Measurements from ENCODE around the gene PDPK1.
"Not testable (repeated sequence)": the region's sequence is repeated elsewhere in the genome, so short reads cannot be mapped to it uniquely, and the experiment has no call there.

PDPK1 gene

DNA sequence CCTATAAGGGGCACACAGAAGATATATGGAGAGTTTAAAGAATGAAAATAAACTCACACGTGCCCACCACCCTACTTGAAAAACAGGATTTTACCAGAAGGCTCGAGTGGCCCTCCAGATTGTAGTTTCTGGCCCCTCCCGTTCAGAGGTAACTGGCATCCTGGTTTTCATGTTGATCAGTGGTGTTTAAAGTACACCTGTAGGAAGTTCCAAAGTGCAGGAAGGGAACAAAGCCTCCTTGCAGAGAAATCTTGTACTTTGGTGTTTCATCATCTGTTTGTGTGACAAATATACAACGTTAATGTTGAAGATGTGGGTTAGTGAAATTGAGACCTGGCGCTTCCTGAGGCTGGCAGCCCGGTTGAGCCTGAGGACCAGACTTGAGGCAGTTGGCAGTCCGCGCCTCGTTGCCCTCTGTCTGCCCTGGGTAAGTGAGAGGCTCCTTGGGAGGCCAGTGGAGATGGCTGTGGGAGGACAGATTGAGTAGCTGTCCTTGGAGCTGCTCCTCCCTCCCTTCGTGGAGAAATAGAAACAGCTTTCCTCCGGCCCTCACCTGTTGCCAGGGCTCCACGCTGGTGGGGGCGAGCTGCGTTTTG, 12.6 kb downstream of the PDPK1 start:
- DNase-seq = not testable (repeated sequence)

DNA sequence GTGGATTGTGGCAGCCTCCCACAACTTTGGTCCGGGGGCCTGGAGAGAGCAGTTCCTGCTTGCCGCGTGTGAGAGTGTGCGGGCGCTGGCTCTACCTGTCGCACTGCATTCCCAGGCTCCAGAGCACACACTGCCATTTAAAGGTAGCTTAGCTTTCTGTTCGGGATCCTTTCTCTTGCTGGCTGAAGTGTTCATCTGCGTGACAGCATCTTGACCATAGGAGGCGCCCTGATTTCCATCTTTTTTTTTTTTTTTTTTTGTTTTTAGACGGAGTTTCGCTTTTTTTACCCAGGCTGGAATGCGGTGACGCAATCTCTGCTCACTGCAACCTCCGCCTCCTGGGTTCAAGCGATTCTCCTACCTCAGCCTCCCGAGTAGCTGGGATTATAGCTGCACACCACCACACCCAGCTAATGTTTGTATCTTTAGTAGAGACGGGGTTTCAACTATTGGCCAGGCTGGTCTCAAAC, 13.6 kb downstream of the PDPK1 start:
- DNase-seq = not testable (repeated sequence)

DNA sequence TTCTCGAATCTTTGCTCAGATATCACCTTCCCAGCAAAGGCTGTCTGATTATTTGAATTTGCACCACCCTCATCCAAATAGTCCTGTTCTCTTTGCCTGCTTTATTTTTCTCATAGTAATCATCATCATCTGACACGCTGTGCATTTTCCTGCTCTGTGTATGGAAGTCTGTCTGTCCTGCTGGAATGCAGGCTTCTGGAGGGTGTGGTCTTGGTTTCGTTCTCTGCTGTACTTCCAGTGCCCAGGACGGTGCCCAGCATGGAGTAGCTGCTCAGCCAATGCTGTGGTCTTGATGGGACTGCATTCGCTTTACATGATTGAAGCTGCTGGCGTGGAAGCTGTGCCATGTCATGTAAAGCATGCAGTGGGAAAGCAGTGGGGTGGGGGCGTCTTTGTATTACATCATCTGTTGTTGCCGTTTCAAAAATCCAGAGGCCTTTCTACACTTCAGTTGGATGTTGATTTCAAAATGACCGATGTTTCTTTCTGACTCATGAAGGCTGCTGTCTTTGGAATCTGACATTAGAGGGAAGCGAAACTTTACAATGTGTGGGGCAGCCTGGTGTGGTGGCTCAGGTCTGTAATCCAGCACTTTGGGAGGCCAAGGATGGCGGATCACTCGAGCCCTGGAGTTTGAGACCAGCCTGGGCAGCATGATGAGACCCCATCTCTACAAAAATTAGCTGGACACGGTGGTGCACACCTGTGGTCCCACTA, 17.0 kb downstream of the PDPK1 start:
- not testable (repeated sequence) for DNase-seq

DNA sequence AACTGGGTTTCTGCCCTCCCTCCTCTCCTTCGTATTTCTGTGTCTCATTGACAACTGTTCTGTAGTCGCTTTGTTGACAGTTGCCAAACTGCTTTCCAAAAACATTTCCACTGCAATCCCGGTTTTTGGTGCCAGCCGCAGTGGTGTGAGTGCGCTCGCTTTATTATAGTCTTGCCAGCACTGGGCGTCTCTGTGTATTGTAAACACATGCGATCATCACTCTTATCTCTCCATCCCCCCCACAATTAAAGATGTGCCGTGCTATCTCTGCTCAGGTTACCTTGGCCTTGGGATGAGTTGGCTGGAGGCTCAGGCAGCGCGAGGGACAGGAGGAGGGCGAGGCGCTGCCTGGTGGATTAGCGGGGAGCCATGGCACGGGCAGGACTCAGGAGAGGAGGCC, 19.3 kb downstream of the PDPK1 start:
- DNase-seq = not testable (repeated sequence)

DNA sequence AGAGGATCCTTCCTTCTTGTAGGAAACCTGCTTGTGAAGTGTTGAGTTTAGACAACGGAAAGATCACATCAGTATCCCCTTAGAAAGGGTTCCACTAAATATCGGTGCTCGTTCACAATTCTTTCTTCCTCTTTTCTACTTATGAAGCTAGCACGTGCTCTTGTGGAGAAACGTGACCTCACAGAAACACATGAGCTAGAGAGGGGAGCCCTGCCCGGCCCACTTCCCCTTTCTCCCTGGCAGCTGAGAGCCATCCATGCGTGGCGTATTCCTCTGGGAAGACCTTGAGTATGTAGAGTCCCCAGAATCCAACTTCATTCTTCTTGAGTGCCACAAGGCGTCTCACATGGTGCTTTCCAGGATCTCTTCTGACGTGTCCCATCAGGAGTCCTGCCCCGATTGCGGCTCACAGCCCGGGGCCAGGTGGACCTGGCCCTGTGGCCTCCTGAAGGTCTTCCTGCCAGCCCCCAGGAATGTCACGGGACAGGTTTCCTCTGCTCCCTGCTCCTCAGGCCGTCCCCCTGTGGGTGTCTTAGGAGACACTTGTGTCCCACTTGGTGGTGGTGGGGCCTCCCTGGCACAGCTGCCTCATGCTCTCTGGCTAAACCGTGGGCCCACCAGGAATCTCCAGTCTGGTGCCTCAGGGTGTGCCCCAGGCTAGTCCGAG, 22.4 kb downstream of the PDPK1 start:
- not testable (repeated sequence) for DNase-seq

DNA sequence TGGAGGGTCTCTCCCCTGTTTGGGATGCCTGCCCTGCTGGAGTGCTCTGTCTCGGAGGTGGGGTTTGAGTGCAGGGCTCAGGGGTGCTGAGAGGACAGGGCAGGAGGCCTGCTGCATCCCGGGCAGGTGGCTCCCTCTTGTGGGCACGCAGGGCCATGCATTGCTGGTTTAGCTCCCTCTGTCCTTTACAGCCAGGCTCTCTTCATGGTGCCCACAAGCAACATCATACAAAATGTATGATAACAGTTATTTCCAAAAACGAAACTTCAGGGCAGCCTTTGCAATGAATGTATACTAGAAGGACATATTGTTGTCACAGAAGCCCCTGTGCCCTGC, 22.9 kb downstream of the PDPK1 start:
- not testable (repeated sequence) for DNase-seq

DNA sequence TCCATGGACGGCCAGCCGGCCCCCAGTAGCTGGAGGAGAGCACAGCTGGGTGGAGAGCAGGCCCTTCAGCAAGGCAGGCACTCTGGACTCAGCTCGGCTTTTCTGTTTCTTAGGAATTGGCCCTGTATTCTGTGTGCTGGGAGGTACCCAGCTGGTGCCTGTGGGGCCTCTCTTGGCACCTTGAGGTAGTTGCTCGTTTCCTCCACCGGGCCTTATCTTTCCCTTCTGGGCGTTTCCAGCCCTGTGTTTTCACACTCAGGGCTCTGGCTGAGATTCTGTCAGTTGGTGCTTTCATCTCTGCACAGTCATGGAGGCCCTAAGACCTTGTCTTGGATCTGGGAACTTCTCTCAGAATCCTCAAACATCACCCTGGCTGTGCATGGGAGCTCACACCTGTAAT, 29.7 kb downstream of the PDPK1 start:
- not testable (repeated sequence) for DNase-seq

DNA sequence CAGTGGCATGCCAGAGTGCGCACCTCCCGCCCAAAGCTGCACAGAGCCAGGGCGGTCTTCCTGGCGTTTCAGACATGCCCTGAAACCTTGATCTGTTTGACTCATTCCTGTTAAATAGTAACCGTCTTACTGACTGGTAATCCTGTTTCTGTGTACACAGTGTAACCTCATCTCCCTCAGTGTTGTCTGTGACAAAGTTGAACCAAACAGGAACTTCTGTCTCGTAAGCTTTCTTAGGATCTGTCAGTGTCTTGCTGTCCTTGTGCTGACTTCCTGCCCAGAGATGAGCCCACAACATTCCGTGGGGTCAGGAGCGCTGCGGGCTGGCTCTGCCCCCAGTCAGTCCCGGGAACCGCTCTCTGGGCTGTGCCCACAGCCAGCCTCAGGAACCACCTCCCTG, 30.8 kb downstream of the PDPK1 start:
- DNase-seq = not testable (repeated sequence)

DNA sequence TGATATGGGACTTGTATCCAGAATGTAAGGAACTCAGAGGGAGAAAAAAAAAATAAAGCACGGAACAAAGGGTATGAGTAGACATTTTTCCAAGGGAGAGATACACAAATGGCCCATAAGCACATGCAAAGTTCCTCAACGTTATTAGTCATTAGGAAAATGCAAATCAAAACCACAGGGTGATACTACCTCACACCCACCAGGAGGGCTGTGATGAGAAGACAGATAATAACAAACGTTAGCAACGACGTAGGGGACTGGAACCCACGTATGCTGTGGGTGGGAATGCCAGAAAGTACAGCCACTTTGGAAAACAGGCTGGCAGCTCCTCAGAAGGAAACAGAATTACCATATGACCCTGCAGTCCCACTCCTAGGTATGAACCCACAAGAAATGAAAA, 34.9 kb downstream of the PDPK1 start:
- DNase-seq = not testable (repeated sequence)

DNA sequence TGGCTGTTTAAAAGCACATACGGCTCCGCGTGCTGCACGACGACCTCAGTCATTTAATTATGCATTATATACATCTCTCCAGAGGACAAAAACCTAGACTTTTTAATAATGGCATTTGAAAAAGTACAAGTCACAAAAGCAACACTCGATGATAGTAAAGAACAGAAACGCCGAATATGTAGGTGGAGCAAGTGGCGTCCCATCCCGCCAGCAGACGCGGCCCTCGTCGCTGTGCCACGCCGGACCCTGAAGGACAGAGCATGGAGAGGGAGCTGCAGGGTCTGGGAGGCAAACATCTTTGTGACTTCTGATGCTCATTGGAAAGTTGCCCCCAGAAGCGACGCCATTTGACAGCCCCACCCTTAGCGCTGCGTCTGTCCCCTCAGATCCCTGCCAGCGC, 38.0 kb downstream of the PDPK1 start:
- not testable (repeated sequence) for DNase-seq

DNA sequence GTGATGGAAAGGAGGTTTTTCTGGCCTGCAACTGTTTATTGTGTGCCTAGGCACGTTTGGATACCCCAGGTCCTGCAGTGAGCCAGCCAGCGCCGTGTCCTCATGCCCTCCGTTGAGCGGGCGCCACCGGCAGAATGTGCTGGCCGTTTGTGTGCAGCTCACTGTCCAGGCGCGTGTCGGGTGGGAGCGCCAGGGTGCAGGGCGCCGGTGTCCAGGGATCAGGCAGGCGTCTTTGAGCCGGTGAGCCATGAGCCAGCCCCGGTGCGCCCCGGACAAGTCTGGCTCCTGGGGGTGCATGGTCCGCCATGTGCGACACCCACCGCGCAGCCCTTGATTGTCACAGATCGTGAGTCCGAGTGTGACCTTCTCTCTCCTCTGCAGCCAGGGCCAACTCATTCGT, 39.2 kb downstream of the PDPK1 start:
- not testable (repeated sequence) for DNase-seq

DNA sequence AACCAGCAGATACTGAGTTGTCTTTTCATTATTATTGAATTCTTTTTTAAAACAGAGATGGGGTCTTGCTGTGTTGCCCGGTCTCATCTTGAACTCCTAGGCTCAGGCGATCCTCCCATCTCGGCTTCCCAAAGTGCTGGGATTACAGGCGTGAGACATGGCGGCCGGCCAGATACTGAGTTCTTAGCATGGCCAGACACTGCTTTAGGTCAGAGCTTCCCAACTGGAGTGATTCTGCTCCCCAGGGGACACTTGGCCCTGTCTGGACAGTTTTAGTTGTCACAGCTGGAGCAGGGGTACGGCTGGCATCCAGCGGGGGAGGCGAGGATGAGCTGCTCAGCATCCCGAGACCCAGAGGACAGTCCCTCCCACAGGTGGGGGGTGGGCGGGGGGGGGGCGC, 41.1 kb downstream of the PDPK1 start:
- DNase-seq = not testable (repeated sequence)

DNA sequence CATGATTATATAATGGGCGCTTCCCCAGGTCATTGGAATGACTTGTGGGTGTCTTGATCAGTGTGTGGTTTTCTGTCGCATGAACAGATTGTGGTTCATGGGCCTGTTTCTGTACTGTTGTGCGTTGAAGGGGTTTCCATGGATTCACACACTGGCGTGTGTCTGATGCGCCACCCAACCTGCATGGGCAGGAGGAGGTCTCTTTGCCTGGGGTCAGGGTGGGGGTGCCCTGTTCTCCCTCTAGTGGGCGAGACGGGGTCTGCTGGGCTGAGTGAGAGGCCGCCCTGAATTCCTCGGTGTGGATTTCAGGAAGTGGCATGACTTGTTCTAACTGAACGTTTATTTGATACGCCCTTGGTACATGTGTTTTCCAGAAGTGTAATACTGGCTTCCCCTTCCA, 42.3 kb downstream of the PDPK1 start:
- DNase-seq = not testable (repeated sequence)

DNA sequence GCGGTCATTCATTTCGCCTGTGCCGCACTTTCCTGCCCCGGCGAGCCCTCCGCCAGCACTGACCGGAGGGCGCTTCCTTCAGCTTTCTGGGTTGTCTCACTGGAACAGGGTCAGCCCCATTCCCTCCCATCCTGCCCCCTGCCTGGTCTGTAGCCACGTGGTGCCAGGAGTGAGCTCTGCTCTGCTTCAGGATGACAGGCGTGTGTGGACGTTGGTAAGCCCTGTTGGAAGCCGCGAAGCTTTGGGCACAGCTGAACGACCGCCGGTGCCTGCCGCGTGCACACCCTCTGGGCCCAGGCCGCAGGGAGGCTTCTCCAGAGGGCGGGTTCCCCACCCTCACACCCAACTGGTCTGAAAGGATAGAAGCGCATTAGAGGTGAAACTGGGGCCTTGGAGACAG, 43.0 kb downstream of the PDPK1 start:
- not testable (repeated sequence) for DNase-seq

DNA sequence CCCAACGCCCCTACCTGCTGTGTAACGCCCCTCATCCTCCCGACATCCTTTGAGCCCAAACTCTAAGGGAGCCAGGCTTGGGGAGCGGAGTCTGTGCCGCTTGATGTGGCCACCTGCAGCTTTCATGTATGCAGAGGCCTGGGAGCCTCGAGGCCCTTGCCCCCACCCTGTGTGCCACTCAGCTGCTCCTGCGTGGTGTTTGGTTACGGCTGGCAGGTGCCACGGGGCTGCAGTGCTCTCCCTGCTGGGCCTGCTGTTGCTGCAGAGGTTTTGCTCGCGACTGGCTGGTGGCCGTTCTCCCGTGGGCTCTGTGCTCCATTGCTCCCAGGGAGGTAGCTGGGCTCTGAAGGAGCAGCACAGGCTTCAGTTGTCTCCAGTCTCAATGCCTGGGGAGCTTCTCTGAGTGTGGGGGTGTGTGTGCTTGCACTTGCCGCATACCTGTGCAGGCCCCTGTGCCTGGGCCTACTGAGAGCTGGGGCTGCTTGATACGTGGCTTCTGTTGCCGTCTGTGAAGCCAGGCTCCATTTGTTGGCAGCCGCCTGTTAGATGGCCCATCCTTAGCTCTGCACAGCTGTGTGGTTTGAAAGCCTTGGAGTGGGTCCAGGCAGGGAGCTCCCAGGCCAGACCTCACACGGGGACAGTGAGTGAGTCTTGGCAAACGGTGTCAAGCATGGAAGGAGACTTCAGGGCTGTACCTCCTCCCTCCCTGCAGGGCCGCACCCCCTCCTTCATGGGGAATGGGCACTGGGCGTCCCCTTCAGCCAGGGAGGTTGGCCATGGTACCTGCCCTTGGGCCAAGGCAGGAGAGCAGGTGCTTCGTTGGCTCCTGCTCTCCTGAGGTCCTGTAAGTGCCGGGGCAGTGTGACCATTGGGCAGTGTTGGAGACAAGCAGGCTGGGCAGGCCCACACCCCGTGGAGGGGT, 47.2 kb downstream of the PDPK1 start:
- peak in 1 of 3 experiments; percentile 8 for DNase-seq

DNA sequence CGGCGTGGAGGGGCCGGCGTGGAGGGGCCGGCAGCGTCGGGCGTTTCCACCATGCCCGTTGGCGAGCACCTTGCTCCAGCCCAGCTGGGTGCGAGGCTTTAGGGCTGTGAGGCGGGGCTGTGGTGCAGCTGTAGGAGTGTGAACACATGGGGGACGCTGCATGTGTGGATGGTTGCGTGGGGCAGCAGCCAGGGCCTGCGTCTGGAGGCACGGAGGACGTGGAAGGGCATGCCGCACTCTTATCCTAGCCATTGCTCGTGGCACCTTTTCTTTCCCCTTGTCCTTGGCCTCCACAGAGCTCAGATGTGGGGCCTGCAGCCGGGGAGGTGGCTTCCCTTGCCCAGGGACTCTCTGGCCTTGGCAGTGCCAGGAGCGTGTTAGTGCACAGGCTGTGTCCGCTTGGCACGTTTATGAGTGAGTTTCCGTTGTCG, 47.8 kb downstream of the PDPK1 start:
- DNase-seq = no peak

DNA sequence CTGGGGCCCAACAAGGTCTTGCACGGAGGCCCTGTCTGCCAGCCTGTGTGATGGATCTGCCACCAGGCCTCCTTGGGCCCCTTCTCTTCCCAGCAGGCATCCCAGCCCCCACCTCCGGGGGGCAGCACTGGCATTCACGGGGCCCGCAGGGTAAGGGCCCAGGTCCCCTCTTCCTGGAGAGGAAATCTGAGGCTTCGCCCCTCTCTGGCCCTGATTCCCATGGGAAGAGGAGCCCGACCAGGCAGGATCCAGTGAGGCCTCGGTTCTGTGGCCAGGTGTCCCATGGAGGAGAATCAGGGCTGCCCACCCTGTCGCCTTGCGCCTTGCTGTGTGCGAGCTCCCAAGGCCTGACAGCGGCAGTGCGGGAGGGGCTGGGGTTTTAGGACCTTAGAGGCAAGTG, 48.4 kb downstream of the PDPK1 start:
- DNase-seq = no peak

DNA sequence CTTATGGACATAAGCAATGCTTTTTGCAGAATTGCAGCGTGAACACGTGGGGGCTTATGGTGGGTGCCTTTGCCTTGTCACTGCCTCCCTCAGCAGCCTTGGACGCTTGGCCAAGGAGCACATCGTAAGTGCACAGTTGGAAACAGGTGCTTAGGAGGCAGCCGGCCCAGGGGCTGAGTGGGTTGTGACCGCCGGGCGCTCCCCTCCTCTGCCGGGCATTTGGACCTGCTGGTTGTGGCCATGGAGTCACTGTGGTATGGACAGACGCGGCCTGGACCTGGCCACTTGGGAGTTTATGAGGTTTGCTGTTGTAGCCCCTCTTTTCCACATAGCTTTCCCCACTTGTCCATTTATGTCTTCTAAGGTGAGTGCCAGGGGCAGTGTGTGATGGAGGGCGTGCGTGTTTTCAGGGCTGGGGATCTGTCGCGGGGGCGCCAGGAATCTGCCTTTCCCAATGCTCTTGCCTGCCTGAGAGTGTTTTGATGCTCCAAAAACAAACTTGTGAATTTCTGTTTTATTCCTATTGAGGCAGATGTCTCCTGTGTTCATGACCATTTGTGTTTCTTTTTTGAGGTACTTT, 49.2 kb downstream of the PDPK1 start:
- no peak for DNase-seq

DNA sequence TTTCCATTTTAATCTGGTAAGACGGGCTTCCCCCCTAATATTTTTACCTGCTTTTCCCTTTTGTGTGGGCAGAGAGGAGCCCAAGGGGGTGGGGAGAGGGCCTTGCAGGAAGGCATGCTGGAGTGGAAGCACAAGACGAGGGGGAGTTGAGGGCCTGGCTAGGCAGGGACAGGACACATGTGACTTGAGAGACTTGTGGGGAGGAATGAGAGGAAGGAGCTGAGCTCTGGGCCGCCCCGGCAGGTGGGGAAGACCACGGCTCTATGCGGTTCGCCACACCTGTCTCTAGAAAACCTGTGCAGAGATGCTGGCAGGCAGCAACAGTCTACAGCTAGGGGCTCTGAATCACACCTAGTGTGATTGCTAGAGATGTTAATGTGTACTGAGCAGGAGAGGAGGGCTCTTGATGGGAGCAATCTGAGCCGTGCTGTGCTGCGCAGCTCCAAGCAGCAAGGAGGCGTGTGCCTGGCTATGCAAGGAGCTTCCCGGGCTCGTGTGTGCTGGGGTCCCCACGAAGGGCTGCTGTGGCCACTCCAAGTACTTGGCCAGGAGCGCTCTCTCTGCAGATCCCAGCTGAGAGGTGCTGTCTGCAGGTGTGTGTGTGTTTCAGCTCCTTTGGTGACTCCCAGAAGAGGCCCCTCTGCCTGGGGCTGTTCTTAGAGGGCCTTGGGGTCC, 50.2 kb downstream of the PDPK1 start:
- no peak for DNase-seq

DNA sequence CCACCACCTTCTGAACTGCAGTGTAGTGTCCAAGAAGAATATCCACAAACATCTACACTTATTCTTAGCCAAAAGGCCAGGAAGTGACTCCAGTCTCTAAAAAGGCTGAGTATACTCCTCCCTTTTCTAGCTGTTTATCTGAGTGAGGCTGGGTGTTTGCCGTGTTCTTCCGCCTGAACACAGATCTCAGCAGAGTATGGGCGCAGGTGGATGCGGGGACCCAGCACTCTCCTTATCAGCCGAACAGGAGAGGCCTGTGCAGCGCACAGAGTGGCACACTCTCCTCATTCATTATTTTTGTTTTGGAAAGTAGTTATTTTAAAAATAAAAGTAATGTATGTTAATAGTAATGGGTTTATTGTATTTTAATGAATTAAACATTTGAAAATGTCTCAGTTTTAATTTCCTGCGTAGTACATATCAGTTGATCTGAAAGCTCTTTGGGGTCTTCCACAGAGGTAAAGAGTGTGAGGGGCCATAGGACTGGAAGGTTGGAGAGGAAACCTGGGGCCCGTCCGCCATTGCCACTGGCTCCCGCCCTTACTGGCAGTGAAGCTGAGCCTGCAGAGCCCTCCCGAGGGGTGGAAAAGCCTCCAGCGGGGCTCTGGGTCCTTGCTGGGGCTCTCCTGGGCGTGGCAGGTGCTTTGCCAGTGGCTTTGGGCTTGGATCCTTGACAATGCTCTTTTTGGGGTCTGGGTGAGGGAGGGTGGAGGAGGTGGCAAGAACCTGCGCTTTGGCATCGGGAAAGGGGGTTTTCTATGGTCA, 53.8 kb downstream of the PDPK1 start:
- no peak for DNase-seq

DNA sequence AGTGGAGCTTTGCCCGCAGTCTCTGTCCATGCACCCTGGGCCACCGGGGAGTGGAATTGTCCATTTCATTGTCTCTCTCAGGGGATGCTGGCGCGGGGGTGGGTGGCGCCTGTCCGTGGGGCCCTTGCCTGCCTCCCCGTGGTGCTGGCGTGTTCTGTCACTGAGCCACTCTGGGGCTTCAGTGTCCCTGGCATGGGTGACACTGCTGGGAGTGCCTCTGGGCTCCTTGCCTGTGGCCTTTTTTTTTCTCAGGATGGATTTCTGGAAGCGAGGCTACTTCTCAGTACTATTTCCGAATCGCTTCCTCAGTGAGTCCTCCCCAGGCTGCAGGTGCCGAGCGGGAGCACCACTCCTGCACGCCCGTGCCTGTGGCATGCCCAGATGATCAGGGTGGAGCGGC, 55.0 kb downstream of the PDPK1 start:
- DNase-seq = no peak

All from NCI-H1417 (cell line).